ENCODE data around the gene IER2.
A peak's percentile ranks its signal among the peaks of the same experiment; 100 is the strongest.
"Not testable (repeated sequence)": the region's sequence is repeated elsewhere in the genome, so short reads cannot be mapped to it uniquely, and the experiment has no call there.

Gene IER2

DNA sequence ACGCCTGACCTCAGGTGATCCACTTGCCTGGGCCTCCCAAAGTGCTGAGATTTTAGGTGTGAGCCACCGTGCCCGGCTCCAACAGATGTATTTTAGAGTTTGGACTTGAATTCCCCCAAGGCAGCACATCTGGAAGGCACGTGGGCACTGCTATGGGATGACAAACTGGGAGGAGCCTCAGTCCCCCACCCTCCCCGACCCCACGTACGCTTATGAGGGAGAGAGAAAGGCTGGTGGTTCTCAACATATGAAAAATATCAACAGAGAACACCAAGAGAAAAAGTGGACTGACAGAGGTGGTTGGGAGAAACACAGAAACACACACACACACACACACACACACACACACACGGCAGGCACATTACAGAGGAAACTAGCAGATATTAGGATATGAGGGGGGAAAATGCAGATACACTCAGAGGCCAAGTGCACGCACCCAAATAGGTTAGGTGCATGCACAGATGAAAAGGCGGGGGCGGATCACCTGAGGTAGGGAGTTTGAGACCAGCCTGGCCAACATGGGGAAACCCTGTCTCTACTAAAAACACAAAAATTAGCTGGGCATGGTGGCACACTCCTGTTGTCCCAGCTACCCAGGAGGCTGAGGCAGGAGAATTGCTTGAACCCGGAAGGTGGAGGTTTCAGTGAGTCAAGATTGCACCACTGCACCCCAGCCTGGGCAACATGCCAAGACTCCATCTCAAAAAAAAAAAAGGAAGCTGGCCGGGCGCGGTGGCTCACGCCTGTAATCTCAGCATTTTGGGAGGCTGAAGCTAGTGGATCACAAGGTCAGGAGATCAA, 3.2 kb upstream of the IER2 start:
- DNase-seq = no peak

- DNase-seq = not testable (repeated sequence)
Observed at GRCh38 chr19:13149173-13149627, 1.0 kb upstream of the IER2 start.

DNA sequence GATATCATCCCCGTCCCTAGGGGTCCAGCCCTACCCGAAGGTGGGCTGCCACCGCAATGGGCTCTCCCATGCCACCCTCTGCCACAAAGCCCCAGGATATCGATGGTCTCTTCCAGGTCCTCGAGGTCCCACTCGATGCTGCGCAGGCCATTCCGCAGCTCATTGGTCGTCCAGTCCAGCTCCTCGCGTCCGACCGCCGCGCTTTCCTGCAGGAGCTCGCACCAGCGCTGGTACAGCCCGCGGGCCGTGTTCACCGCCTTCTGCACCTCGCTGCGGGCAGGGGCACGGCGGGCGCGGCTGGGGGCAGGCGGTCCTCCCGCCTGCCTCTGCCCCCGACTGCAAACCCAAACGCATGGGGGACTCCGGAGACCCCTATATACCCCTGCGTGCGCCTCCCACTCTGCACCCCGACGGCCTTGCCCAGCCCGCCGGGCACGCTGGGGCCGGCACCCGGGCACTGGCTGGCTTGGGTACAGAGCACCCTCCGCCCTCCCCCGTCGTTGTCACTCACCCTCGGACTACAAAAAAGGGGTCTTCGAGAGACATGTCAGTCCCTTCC, 504 bp upstream of the IER2 start:
- no peak for DNase-seq

DNA sequence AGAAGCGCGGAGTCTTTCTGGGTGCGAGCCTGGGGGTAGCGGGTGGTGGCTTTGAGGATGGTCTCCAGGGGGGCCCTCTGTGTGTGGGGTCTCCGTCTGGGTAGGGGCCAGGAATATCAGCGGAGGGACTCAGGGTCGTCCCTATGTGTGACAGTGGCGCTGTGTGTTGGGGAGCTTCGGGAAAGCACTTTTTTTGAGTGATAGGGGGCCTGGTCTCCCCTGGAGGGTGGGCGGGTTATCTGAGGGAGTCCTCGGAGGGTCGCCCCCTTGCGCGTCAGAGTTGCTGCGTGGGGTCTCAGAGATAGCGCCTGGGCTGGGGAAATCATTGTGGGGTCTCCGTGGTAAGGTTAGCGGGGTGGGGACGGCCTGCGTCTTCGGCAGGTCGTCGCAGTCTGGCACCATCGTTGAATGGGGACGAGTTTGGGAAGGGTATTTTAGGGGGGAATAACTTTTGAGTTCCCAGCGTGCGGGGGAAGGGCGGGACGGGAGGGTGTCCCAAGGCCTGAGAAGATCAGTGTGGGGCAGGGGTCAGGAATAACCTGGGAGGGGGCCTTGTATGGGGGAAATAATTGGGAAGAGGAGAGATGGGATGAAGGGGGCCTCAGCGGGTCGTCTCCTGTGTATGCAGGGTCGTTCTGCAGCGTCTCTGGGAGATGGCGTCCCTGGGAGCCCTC, 857 bp downstream of the IER2 start:
- DNase-seq = peak; percentile 27

DNA sequence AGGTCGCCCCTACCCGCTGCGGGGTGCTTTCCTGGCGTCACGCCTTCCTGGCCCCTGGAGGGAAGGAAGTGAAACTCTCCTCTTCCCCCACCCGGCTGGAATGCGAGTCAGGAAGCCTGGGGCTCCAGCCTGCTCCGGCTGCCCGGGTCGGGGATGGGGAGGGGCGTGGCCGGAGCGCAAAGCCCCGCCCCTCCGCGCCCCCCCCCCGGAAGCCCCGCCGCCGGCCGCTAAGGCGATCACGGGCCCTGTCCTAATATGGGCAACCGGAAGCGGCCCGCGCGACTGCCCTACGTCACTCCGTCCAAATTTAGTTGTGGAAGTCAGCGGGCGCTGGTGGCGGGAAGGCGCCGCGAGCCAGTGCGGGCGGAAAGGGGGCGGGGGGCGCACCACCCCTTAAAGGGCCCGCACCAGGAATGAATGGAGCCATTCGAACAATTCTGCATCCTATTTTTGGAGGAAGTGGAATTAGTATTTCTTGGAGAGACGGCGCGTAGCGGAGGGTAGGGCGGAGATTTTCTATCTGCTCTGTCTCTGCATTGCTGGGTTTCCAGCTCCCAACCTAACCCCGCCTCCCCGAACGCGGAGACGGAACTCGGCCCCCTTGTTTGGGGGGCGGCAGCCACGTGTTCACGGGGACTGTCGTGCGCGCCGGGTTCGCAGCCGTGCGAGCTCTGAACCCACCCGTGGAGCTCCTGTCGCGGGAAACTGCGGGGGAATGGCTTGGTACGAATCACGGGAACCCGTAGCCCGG, 1.6 kb downstream of the IER2 start:
- DNase-seq = peak; percentile 96

GRCh38 chr19:13152356-13152973, 2.3 kb downstream of the IER2 start:
- no peak for DNase-seq

GRCh38 chr19:13152974-13153568, 2.9 kb downstream of the IER2 start:
- peak; percentile 98 for DNase-seq

- no peak for DNase-seq
Observed at GRCh38 chr19:13153569-13154240, 3.5 kb downstream of the IER2 start.

GRCh38 chr19:13154241-13154778, 4.1 kb downstream of the IER2 start:
- DNase-seq = peak; percentile 69

DNA sequence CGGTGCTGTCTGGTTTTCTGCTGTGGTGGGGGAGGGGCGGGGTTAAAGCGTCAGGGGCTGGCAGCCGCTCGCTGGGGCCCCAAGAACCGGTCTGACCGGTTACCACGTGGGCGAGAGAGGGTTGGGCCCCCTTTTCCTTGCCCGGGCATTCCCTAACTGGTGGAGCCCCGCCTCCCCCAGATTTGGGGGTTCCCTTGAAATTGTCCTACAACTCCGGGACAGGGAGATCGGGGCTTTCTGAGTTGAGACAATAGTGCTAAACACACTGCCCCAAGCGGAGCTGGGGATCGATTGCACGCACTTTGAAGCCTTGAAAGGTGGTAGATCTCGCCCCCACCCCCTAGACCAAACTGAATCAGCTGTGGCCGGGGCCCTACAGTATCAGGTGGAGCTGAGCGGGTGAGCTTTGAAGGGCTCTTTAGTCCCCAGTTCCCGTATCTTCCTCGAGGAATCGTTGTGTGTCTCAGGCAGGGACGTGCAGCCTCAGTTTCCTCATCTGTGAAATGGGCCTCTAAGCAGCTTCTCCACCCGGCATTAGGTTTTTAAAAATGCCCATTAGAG, 4.8 kb downstream of the IER2 start:
- peak; percentile 82 for DNase-seq

DNA sequence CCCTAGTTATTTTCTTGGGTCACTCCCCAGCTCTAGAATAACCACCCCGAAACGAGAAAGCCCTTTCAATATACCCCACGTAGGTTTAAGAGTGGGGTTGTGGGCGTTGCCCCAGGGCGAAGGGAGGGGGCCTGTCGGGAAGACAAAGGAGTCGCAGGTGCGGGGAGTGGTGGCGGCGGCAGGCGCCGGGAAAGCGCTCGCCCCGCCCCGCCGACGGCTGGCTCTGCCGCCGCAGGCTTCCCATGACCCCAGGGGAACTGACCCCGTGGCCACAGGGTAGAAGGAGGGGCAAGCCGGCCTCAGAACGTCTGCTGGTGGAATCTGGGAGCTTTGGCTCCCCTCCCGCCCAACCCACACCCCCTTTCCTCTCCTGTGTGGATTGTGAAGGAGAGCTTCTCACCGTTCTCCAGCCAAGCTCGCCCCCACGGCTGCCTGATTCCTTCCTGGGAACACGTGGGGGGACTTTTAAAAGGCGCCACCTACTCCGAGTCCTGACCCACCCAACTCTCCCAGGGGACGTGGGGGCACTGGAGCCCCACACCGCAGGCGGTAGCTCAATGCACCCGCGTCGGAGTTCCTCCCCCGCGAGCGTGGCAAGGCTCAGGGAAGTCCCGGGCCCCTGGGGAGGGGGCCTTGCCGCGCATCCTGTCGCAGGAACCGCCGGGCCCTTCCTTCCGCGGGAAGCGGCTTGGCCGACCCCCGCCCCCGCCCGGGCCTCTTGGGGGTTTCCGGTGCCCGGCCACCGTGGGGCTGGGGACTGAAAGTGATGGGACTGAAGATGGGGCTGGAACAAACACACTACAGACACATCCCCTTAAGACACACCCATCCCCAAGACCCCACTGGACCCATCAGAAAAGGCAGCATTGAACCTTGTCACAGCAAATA, 5.5 kb downstream of the IER2 start:
- peak; percentile 58 for DNase-seq

- no peak for DNase-seq
Observed at GRCh38 chr19:13159713-13160112, 9.5 kb downstream of the IER2 start.

GRCh38 chr19:13160557-13160956, 10.3 kb downstream of the IER2 start:
- DNase-seq = no peak

GRCh38 chr19:13162724-13163608, 12.8 kb downstream of the IER2 start:
- peak; percentile 87 for DNase-seq

DNA sequence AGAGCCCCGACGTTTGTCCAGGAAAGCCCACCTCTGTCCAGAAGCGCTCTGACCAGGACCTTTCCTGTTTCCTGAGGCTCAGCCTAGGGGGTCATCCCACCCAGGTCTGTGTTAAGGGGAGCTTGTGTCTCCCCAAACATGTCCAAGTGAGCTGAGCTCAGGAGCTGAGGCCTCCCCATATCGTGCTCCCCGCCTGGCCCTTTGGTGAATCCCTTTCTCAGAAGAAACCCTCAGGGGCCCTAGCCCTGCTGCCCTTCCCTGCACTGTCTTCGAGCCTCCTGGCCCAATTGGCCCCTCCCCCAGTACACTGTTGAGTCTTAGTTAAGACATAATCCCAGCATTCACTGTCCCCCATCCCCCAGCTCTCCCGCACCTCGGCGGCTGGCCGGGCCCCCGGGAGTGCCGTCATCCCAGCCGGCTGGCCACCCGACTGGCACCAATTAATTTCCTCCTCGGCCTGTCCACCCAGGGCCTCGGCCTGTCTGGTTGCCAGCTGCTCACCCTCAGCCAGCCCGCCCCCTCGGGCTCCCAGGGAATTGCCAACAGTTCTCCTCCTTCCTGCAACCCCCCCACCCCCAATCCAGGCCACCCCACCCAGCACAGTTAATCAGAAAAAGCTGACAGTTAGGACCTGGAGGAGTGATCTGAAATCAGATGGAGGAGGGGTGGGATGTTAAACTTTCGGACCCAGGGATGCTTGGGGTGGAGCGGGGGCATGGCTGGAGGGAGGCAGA, 13.6 kb downstream of the IER2 start:
- peak; percentile 44 for DNase-seq

DNA sequence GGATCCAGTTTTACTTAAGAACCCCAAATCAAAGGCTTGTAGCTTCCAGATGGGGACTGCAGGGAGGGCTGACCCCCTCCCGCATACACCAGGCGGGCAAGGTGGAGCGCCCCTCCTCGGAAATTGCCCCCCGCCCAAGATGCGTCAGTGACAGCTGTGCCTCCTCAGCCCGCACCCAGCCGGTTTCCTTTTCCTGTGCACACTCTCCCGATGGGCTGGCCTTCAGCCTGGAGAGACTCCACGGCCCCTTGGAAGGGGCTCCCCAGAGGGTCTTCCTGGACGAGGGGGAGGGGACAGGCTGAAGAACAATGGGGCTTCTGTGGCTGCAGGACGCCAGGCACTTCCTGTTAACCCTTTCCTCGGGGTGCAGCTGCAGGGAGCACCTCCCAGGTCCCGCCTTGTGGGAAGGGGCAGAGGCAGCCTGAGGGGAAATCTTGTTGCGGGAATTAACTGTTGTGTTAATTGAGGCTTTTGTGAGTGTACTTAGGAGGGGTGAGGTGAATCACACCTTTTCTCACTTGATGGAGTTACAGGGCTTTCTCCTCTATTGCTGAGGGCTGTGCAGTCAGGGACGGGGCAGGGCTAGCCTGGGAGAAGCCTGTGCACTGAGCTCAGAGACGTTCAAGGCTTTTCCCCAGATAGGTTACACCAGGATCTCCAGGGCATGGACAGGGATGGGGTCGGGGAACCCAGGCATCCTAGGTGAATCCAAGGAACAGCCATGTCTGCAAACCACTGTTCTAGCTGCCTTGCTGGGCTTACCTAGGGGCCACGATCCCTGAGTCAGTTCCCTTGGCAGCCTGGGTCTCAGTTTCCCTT, 14.3 kb downstream of the IER2 start:
- DNase-seq = peak; percentile 37
